ENCODE data around the gene SH3BP4.

DNA sequence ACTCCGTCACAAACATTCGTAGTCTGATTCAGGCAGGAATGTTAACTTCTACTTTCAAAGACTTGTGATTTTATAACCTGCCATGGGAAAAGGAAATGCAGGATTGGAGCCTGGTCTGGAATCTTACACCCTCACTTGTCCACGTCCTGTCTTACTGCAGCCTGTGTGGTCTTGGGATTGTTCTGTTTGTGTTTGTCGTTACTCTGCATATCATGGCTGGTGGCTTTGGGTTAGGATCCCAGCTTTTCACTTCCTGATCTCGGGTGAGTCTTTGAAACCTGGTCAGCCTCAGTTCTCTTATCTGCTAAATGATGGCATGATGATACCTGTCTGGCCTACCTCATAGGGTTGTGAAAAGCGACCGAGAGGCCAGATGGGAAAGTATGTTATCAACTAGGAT is 34.6 kb downstream of the SH3BP4 start:
- no peak for TF ChIP-seq EZH2phosphoT487 (IDR thresholded peaks at IDR 0.05; ENCODE audit: insufficient read depth, low read depth)
- TF ChIP-seq EZH2 (IDR thresholded peaks at IDR 0.05; ENCODE audit: insufficient read depth, poor library complexity, severe bottlenecking) = no peak

Data from GM23248 (cell line).